GM19438 (cell line): ENCODE measurements around the gene SMTNL1.

Experiments used
- ATAC-seq: cut with Tn5 transposase; IDR thresholded peaks from one replicate; pipeline ENCODE4 v1.9.1; 2021; ENCODE audit warnings: low read depth; ENCODE audit not compliant: unreplicated experiment

SMTNL1 gene, protein sequence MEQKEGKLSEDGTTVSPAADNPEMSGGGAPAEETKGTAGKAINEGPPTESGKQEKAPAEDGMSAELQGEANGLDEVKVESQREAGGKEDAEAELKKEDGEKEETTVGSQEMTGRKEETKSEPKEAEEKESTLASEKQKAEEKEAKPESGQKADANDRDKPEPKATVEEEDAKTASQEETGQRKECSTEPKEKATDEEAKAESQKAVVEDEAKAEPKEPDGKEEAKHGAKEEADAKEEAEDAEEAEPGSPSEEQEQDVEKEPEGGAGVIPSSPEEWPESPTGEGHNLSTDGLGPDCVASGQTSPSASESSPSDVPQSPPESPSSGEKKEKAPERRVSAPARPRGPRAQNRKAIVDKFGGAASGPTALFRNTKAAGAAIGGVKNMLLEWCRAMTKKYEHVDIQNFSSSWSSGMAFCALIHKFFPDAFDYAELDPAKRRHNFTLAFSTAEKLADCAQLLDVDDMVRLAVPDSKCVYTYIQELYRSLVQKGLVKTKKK

DNA sequence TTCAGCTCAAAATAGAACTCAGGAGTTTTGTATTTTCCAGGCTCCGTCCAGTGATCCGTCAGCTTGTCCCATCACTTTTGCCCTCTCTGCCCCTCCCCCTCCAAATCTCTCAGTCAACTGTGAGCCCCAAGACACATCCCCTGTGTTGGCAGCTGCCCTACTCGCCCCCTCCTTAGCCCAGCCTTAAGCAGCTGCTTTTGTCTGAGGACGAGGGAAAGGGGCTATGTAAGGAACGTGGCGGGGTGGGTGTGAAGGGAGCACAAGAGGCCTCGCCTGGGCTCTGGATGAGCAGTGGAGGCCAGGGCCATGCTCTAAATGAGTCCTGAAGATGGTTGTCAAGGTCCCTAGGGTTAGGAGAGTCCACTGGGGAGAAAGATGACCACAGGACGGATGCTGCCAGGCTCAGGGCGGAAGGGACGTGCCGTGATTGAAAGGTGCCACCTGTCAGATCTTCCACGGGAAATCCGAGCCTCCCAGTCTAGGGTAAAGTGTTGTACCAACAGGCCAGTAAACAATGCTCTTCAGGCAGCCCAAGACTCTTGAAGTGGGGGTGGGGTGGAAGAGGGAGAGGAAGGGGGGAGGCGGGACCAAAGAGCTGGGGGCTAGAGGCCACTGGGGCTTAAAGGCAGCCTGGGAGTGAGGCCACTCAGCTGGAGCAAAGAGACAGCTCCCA is at the start of gene SMTNL1:
TSS of gene SMTNL1 (plus strand) at position 649 of the 673 bp plus-strand sequence. CDS start 5,048 bp downstream, outside the sequence.
- no peak for ATAC-seq

DNA sequence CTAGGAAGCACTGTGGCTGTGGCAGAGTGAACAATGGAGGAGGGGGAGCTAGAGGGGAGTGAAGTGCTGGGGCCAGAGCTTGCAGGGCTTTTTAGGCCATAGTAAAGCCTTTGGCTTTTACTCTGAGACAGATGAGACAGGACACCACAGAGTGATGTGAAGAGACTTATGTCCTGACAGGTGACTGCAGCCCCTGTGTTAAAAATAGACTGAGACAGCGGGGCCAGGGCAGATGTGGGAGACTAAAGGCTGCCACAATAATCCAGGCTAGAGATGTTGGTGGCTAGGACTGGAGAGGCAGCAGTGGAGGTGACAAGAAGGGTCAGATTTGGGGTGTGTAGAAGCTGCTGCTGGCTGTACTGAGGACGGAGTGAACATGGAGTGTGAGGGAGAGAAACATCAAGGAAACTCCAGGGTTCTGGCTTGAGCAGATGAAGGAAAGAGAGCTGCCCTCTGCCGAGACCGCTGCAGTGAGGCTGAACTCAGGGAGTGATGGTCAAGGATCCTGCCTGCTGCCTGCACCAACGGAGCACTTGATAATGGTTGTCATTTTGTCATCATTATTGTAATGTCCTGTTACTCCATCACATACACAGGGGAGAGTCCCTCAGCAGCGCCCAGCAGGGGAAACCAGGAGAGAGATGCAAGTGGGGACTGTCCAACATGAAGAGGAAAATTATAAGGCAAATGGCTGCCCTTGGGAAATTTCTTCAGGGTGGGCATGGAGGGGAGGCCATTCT is 49.3 kb upstream of the SMTNL1 start:
- ATAC-seq: no peak

DNA sequence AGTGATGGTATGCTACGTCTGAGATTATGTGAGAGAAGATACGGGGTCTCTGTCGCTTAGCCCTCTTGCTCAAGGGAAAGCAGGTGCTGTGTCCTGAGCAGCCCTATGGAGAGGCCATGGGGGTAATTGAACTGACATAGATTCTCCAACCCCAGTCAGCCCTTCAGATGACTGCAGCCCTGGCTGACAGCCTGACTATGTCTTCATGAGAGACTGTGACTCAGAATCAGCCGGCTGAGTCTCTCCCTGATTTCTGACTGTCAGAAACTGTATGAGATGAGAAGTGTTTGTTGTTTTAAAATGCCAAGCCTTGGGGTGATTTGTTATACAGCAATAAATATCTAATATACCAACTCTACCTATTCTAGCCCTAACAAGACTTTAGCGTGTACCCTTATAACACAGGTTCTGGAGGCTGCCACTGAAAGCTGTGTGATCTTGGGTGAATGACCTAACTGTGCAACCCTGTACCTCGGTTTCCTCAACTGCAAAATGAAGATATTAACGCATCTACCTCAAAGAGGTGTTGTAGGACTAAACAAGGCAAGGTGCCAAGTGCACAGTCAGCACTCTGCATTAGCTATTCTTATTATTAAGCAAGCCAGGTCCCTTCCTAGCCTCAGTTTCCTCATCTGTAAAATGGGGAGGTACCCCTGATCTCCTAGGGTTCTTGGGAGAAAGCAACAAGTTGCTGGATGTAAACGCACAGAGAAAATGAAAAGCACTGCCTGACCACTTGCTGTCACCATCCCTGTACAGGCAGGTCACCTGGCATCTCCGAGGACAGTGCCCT is 46.7 kb upstream of the SMTNL1 start:
- ATAC-seq: no peak

DNA sequence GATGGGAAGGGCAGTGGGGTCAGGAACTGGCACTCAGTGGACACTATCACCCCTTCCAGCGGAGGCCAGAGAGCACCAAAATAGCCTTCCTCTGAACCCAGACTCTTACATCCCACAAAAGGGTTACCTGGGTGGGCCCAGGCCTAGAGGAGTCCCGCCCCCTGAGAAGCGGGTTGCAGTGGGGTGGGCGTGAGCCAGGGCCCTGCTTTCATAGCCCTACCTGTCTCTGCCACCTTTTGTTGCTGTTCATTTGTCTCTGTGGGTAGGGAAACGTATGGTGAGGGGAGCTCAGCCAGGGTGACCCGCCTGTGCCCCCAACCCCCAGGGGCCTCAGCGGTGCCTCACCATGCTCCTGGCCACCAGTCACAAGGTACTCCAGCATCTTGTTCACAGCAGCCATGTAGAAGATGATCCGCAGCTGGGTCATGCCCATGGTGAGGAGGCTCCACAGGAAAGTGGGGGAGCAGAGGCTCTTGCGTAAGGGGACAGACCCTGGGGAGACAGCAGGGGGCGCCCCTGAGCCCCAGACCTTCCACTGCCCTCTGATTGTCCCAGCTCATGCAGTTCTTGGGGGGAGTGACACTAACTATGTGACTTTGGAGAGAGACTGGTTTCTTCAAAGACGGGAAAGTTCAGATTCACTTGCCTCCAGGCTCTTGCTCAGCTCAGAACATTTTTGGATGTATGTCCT is 45.9 kb upstream of the SMTNL1 start:
- no peak for ATAC-seq

DNA sequence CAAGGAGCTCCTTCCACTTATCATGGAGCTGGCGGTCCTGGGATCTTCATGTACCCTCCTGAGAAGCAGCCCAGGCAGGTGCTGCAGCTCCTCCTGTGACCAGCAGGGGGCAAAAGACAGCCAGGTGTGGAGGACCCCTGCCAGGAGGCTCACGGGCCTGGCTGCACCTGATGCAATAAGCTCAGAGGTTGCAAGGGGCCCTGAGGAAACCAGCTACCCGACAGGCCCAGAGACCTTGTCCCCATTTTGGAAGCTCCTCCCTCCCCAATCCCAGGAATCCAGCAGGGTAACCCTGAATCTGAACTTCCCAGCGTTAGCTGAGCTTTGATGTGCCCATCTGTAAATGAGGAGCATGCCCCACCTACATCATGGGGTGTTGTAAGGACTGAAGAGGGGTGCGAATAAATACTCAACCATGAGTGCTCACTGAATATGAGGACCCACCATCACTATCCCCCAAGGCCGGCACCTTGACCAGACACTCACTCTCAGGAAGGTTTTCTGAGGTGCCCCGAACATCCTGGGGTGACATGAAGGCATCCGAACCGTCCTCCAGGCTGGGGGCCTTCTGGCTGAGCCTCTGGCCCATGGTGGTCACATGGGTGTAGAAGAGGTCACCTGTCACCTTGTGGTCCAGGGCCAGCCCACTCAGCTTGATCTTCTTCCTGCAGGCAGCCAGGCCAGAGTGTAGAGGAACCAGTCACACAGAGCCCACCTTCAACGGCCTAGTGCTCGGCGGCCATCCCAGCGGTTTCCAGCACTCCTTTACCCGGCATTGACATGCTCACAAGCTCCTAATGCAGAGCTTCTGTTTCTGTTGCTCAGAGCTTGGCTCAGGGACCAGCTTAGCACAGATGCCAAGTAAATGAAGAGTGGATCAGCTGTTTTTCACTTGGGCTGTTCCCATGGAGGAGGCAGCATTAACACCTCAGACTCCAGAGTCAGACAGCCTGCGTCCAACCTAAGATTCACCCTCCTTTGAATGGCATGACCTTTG is 43.6 kb upstream of the SMTNL1 start:
- ATAC-seq: peak; percentile 57

DNA sequence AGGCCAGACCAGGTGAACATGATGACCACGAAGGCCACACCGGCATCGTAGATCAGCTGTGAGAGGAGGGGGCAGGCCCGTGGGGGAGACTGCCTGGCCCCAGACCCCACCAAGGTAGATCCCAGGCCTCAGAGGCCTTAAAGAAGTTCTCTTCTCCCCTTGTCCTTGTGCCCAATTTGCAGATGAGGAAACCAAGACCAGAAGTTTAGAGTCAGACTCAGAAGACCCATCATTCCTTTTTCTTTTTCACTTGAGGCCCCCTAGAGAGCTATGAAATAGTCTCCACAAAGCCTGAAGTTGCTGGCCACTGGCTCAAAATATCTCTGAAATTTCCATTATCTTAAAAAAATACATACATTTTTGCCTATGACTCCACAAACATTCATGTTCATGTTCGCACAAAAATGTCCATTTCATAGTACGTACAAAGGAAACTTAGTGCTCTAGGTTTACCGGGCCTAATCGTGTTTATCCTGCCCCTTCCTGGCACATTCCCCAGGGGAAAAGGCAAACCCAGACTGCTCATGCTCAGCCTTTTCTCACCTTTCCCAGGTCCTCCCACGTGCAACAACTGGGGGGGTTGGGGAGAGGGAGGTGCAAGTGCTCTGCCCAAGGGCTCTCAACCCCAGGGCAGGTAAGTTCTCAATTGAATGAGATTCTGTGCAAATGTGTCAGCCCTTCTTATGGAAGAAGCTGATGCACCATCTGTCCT is 41.1 kb upstream of the SMTNL1 start:
- no peak for ATAC-seq

DNA sequence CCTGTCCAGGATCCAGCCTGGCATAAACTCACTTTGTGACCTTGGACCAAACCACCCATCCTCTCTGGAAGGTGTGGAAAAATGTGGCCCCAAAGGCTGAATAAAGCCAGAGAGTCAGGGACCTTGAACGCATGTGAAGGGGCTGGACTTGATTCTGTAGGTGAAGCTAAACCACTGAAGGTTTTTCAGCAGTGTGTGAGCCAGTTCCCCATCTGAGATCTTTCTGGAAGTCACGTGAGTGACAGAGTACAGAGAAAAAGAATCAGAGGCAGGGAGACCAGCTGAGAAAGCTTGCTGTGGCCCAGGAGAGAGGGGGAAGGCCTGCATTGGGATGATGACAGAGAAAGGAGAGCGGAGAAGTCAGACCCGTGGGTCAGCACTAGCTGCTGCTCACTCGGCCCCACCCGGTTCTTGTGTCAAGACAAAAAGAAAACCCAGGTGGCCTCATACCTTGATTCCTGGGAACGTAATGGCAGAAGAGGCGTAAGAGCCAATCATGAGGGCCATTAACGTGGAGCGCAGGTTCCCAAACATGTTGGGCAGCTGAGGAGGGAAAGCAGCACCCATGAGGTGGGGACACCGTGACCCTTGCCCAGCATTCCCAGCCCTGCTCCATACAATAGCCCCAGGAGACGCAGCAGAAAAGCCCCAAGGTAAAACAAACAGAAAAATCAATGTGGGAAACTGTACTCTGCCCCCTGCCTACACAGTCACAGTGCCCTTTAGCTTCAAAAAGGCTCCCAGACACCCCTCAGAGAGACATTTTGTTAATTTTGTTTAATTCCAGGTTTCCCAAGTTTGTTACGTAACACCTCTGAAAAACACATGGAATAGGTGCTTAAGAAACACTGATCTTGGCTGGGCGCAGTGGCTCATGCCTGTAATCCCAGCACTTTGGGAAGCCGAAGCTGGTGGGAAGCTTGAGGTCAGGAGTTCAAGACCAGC is 39.8 kb upstream of the SMTNL1 start:
- no peak for ATAC-seq

DNA sequence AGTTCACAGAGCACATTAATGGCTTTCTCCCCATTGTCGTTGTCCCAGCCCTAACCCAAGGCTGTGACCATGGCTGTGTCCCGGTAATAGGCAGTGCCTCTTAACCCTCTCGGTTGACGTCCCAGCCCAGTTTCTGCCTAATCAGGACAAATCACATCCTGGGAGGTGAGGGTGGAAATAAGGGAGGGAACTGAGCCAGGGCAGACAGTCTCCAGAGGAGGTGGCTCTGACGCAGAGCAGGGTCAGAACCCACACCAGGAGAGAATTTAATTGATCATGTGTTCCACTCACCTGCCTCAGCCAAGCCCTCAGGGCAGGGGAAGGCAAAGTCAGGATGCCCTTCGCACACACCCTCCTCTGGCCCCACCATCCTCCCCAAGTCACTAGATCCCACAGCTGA is 38.9 kb upstream of the SMTNL1 start:
- ATAC-seq: no peak

DNA sequence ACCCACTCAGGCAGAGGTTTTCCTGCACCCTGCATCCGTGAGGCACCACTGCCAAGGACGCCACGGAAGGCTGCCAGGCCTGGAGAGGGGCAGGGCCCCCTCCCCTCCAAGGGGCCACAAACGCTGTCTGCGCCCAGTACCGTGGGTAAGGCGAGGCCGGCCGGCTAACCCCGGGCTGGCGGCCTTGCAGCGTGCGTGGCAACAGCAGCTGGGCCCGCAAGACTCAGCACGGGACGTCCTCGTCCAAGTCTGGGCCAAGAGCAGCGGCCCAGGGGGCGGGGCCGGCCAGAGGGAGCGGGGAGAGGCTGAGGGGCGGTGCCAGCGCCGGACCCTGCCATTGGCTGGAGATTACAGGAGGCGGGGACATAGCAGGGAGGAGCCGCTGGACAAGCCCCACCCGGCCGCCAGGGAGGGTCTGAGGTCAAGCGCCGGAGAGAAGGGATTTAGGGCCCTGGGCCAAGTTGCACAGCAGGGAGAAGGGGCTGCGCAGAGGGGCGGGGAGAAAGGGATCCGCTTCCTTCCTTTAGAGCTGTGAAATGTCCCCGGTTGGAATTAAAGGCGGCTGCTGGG is 37.9 kb upstream of the SMTNL1 start:
- peak; percentile 96 for ATAC-seq

DNA sequence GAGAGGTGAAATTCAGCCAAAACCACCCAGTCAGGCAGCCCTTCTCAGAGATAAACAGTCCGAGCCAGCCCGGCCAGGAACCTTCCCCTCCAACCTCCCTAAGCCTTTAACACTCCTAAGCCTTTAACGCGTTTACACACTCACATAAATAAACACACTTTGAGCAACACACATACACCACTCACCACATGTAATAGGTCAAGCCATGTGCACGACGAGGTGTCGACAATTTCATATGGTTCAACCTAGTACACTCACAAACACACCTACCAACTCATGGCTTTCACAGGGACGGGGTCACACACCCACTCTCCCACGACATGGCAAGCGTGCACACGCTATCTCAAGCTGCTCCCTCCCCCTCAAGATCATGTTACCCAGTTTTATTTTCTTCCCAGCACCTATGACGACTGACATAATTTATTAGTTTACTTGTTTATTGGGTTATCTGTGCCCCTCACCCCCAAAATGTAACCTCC is 37.4 kb upstream of the SMTNL1 start:
- ATAC-seq: no peak

DNA sequence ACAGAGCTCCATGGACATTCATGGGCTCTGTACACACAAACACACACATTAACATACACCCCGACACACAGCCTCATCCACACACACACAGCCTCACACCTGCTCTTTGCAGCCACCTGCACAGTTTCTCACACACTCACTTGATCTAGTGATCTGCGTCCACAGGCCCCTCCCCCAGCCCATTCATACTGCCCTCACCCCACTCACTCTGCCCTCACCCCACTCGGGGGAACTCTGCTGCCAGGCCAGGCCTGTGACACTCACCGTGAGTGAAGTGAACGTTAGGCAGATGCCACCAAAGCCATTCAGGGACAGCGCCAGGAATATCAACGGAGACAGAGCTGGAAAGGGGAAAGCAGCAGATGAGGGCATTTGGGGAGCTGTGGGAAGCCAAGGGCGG is 36.9 kb upstream of the SMTNL1 start:
- no peak for ATAC-seq

DNA sequence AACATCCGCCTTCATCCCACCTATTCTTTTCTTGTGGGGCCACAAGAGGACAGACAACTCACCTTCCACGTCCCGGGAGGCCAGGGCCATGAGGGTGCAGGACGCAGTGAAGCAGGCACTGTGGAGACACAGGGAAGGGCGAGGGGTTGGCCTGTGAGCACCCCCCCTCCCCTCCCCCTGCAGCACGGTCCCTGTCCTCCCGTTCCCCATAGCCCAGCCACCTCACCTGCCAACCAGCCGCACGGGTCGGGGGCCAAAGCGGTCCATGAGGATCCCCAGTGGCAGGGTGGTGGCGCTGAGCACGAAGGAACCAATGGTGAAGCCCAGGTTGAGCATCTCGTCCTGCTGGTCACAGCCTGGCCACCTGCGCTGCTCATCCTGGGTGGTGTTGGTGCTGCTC is 36.5 kb upstream of the SMTNL1 start:
- ATAC-seq: no peak

DNA sequence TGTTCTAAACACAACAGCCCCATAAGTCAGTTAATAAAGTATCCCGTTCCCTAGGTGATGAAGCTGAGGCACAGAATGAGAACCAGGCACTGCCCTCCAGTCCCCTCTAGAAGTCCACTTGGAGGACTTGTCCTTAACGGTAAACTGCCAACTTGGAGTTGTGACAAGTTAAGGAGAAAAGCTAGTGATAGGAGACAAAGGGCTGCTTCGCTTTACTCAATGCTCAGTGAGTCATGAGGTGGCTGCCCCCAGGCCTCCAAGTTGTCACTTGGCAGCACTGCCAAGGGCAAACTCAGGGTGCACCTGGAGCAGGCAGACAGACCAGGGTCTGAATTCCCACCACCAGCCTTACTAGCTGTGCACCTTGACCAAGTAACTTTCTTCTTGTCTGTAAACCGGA is 35.4 kb upstream of the SMTNL1 start:
- no peak for ATAC-seq

DNA sequence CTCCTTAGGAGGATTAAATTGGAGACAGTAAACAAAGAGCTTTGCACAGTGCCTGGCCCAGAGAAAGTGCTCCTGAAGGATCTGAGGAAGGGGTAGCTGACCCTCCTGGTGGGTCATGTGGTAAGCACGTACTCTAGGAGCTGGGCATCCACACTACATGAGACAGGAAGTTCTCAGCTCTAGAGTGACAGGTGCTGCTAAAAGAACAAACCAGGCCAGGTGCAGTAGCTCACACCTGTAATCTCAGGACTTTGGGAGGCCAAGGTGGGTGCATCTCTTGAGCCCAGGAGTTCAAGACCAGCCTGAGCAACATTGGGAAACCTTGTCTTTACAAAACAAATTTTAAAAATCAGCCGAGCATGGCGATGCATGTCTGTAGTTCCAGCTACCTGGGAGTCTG is 35.0 kb upstream of the SMTNL1 start:
- ATAC-seq: no peak

DNA sequence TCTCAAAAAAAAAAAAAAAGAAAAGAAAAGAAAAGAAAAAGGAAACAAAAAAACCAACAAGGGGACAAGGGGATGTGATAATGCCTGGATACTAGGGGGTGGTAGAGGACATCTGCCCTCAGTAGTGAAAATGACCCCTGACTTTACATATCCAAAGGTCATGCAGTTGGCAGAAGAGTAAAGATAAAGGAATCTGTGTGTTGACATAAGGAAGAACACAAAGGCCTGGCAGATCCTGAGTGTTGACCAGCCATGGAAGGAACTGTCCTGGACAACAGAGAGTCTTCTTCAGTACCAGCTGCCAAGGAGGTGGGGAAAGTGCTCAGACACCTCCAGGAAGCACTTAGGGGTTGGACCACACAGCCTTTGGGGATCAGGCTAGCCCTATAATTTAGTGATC is 34.5 kb upstream of the SMTNL1 start:
- no peak for ATAC-seq

DNA sequence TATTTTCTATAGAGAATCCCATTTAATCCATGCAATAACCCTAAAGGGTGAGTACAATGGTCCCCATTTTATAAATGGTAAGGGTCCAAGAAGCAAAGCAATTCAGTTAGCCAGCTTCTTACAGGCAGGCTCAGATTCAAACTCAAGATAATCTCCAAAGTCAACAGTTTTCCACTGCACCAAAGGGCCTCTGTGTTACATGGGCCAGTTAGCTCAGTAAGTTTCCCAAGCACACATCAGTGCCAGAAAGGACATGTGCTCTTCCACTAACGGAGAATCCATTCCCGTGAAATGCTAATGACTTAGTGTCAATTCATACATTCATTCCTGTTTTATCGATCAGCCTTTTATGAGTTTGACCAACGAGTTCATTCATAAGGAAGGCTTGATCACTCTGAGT is 32.9 kb upstream of the SMTNL1 start:
- no peak for ATAC-seq

DNA sequence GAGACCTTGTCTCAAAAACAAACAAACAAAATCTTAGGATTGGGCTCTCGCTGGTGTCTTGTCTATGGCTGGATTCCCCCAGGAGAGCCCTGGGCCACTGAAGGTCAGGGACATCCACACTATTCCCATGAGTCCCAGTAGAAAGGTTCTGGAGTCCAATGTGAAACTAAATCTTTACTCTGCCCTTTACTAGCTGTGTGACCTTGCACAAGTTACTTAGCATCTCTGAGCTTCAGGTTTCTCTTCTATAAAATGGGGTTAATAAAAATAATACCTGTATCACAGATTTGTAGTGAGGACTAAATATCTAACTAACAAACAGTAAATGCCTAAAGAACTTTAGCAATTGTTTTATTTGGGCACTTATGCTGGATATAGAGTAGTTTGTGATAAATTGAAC is 30.9 kb upstream of the SMTNL1 start:
- no peak for ATAC-seq
